Esophagus muscularis mucosa (tissue), 4 donors: ENCODE data around the gene GPR42.

Experiments used
- EP300 ChIP-seq: sonication (generic); formaldehyde crosslinking; IDR thresholded peaks from one replicate; pipeline ENCODE4 v1.6.1; 2017; ENCODE audit warnings: antibody characterized with exemption
- POLR2A ChIP-seq: fragments of 450-650 bp; IDR thresholded peaks from one replicate; pipeline ENCODE4 v1.6.1; 2017; ENCODE audit warnings: antibody characterized with exemption, moderate library complexity, mild to moderate bottlenecking, low read depth
- POLR2AphosphoS5 ChIP-seq, 2 donors: sonication (generic); formaldehyde crosslinking; IDR thresholded peaks; one replicate each; pipeline ENCODE4 v1.6.1; 2017; ENCODE audit warnings: antibody characterized with exemption in 2 of 2
- TF ChIP-seq, protein P1 (sequence below), 3 experiments: fragments of 200-600 bp in 2 of 3; fragments of 450-650 bp in 1 of 3; sonication (generic) in 2 of 3; IDR thresholded peaks; one replicate each; pipeline ENCODE4 v1.5.1; 2017 to 2019; ENCODE audit warnings: antibody characterized with exemption in 3 of 3, mild to moderate bottlenecking in 2 of 3, moderate library complexity in 1 of 3

DNA sequence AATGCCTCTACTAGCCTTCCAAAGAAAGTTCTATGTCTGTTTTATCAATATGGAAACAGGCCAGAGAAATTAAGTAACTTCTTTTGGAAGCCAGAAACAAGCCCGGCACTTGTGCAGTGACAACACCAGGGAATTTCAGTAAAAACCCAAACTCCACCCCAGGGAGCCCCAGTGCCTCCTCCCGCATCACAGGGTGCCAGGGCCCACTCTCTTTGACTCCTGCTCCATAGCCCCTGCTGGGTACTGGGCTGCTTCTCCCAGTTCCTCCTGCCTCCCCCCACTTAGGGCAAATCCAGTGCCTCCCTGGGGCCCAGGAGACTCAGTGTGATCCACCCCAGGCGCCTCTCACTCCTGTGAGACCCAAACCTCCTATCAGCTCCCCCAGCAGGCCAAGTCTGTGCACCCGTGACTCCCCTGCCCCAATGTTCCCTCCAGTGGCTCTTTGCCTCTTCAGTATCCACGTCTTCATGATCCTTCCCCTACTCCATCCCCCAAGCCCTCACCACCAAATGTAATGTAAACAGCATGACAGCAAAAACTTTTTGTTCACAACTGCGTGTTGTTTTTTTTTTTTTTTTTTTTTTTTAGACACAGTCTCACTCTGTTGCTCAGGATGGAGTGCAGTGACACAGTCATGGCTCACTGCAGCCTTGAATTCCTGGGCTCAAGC is 14.9 kb upstream of the GPR42 start:
- TF ChIP-seq, protein P1, sequence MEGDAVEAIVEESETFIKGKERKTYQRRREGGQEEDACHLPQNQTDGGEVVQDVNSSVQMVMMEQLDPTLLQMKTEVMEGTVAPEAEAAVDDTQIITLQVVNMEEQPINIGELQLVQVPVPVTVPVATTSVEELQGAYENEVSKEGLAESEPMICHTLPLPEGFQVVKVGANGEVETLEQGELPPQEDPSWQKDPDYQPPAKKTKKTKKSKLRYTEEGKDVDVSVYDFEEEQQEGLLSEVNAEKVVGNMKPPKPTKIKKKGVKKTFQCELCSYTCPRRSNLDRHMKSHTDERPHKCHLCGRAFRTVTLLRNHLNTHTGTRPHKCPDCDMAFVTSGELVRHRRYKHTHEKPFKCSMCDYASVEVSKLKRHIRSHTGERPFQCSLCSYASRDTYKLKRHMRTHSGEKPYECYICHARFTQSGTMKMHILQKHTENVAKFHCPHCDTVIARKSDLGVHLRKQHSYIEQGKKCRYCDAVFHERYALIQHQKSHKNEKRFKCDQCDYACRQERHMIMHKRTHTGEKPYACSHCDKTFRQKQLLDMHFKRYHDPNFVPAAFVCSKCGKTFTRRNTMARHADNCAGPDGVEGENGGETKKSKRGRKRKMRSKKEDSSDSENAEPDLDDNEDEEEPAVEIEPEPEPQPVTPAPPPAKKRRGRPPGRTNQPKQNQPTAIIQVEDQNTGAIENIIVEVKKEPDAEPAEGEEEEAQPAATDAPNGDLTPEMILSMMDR (IDR thresholded peaks at IDR 0.05), result no peak
- TF ChIP-seq EP300 (no peak), POLR2A (no peak), POLR2AphosphoS5 (IDR thresholded peaks at IDR 0.05) (no peak)
